ENCODE measurements around the gene UMAD1.

UMAD1 gene

GRCh38 chr7:7718492-7718891, 77.9 kb downstream of the UMAD1 start, which contains the start of gene RPA3:
RPA3 (minus strand) TSS chr7:7718607; CDS start chr7:7640418, 78,189 bp downstream.
- no peaks in the 10 kb centered on the region for H3K27me3 ChIP-seq
- H3K9ac ChIP-seq, result no peak within 1 kb of the TSS
- peaks cover 21 to 39% (median 29%) of the 10 kb centered on the region in 11 experiments for H3K9me3 ChIP-seq (replicated peaks in 1 of 11)
- H3K4me3 ChIP-seq, result no peak within 1 kb of the TSS
- H3K4me2 ChIP-seq, result peak within 1 kb of the TSS in 10 of 11 experiments; percentile 13 to 55 (median 42); a peak in 17 of 22 replicates
- TF ChIP-seq Cebpa-rat (IDR thresholded peaks at IDR 0.05), result no peak
- H3K4me1 ChIP-seq, result peaks cover 4 to 25% (median 18%) of the 10 kb centered on the region in 10 experiments; a peak in 18 of 20 replicates
- no peaks in the 10 kb centered on the region for H4K20me1 ChIP-seq
- H3K36me3 ChIP-seq, result peaks cover 0 to 12% (median 0%) of the 10 kb centered on the region in 11 experiments; a peak in 3 of 22 replicates
- peak within 1 kb of the TSS in 6 of 11 experiments; percentile 4 to 70 (median 42); a peak in 9 of 22 replicates for H3K27ac ChIP-seq

- H4K20me1 ChIP-seq, result no peaks in the 10 kb centered on the region
- peak overlapping the region in 10 of 11 experiments; percentile 3 to 55 (median 42); a peak in 17 of 22 replicates for H3K4me2 ChIP-seq
- peaks cover 0 to 12% (median 0%) of the 10 kb centered on the region in 11 experiments; a peak in 3 of 22 replicates for H3K36me3 ChIP-seq
- no peak overlapping the region for H3K9ac ChIP-seq
- peaks cover 21 to 42% (median 29%) of the 10 kb centered on the region in 11 experiments for H3K9me3 ChIP-seq (replicated peaks in 1 of 11)
- H3K27ac ChIP-seq, result peak overlapping the region in 6 of 11 experiments; percentile 4 to 70 (median 52); a peak in 9 of 22 replicates
- H3K4me3 ChIP-seq, result no peak overlapping the region
- H3K4me1 ChIP-seq, result peaks cover 4 to 25% (median 16%) of the 10 kb centered on the region in 10 experiments; a peak in 18 of 20 replicates
- peak in 5 of 11 experiments; percentile 20 to 85 (median 78); a peak in 7 of 22 replicates for TF ChIP-seq Cebpa-rat (IDR thresholded peaks at IDR 0.05)
- no peaks in the 10 kb centered on the region for H3K27me3 ChIP-seq
These were observed 78.7 kb downstream of the UMAD1 start for GRCh38 chr7:7719236-7719635.

- TF ChIP-seq Cebpa-rat (IDR thresholded peaks at IDR 0.05), result no peak
- H4K20me1 ChIP-seq, result no peaks in the 10 kb centered on the region
- peak overlapping the region in 4 of 11 experiments; percentile 9 to 70 (median 54); a peak in 6 of 22 replicates for H3K27ac ChIP-seq
- H3K4me2 ChIP-seq, result peak overlapping the region in 1 of 11 experiments; percentile 43; a peak in 4 of 22 replicates
- H3K4me3 ChIP-seq, result no peak overlapping the region
- peaks cover 0 to 12% (median 0%) of the 10 kb centered on the region in 11 experiments; a peak in 4 of 22 replicates for H3K36me3 ChIP-seq
- H3K4me1 ChIP-seq, result peaks cover 4 to 25% (median 16%) of the 10 kb centered on the region in 10 experiments; a peak in 18 of 20 replicates
- H3K9ac ChIP-seq, result no peak overlapping the region
- H3K27me3 ChIP-seq, result no peaks in the 10 kb centered on the region
- H3K9me3 ChIP-seq (replicated peaks in 1 of 11), result peaks cover 21 to 42% (median 29%) of the 10 kb centered on the region in 11 experiments
These were observed 79.6 kb downstream of the UMAD1 start for GRCh38 chr7:7720193-7720592.

GRCh38 chr7:7720750-7721621, 80.4 kb downstream of the UMAD1 start:
- Histone ChIP-seq H3K9ac (no peak overlapping the region), H3K27ac (no peak overlapping the region; a peak in 1 of 22 replicates), H3K36me3 (peaks cover 0 to 12% (median 0%) of the 10 kb centered on the region in 11 experiments; a peak in 4 of 22 replicates), H3K4me1 (peaks cover 4 to 25% (median 16%) of the 10 kb centered on the region in 10 experiments; a peak in 18 of 20 replicates), H3K9me3 (replicated peaks in 1 of 11) (peaks cover 23 to 44% (median 31%) of the 10 kb centered on the region in 11 experiments), H3K27me3 (no peaks in the 10 kb centered on the region), H4K20me1 (no peaks in the 10 kb centered on the region), H3K4me3 (no peak overlapping the region), H3K4me2 (no peak overlapping the region)
- no peak for TF ChIP-seq Cebpa-rat (IDR thresholded peaks at IDR 0.05)

GRCh38 chr7:7731732-7732131, 91.2 kb downstream of the UMAD1 start:
- TF ChIP-seq Cebpa-rat (IDR thresholded peaks at IDR 0.05), result no peak
- Histone ChIP-seq H3K9me3 (replicated peaks in 1 of 11) (peaks cover 1 to 17% (median 15%) of the 10 kb centered on the region in 11 experiments; a peak in 20 of 22 replicates), H3K4me2 (no peak overlapping the region), H3K27me3 (no peaks in the 10 kb centered on the region), H4K20me1 (no peaks in the 10 kb centered on the region), H3K27ac (no peak overlapping the region), H3K36me3 (peaks cover 0 to 2% (median 0%) of the 10 kb centered on the region in 11 experiments; a peak in 1 of 22 replicates), H3K4me3 (no peak overlapping the region), H3K9ac (no peak overlapping the region), H3K4me1 (peaks cover 0 to 28% (median 9%) of the 10 kb centered on the region in 10 experiments; a peak in 8 of 20 replicates)

- peaks cover 0 to 9% (median 6%) of the 10 kb centered on the region in 11 experiments; a peak in 8 of 22 replicates for H3K9me3 ChIP-seq (replicated peaks in 1 of 11)
- H3K9ac ChIP-seq, result no peak overlapping the region
- no peak for TF ChIP-seq Cebpa-rat (IDR thresholded peaks at IDR 0.05)
- H3K4me1 ChIP-seq, result peaks cover 0 to 32% (median 9%) of the 10 kb centered on the region in 10 experiments; a peak in 8 of 20 replicates
- H3K27ac ChIP-seq, result no peak overlapping the region
- H3K4me3 ChIP-seq, result no peak overlapping the region
- H3K36me3 ChIP-seq, result no peaks in the 10 kb centered on the region
- no peak overlapping the region for H3K4me2 ChIP-seq
- no peaks in the 10 kb centered on the region for H4K20me1 ChIP-seq
- H3K27me3 ChIP-seq, result no peaks in the 10 kb centered on the region
These were observed 92.2 kb downstream of the UMAD1 start for GRCh38 chr7:7732621-7733281.

GRCh38 chr7:7736671-7737070, 96.1 kb downstream of the UMAD1 start:
- H3K4me2 ChIP-seq, result peak overlapping the region in 3 of 11 experiments; percentile 5 to 31 (median 11); a peak in 4 of 22 replicates
- TF ChIP-seq Cebpa-rat (IDR thresholded peaks at IDR 0.05), result no peak
- no peak overlapping the region for H3K9ac ChIP-seq
- H3K27ac ChIP-seq, result no peak overlapping the region
- H3K4me3 ChIP-seq, result no peak overlapping the region
- H3K36me3 ChIP-seq, result no peaks in the 10 kb centered on the region
- H3K9me3 ChIP-seq (replicated peaks in 1 of 11), result no peaks in the 10 kb centered on the region
- H3K27me3 ChIP-seq, result no peaks in the 10 kb centered on the region
- no peaks in the 10 kb centered on the region for H4K20me1 ChIP-seq
- H3K4me1 ChIP-seq, result peaks cover 0 to 50% (median 23%) of the 10 kb centered on the region in 10 experiments; a peak in 11 of 20 replicates

- H3K36me3 ChIP-seq, result no peaks in the 10 kb centered on the region
- peaks cover 0 to 50% (median 23%) of the 10 kb centered on the region in 10 experiments; a peak in 11 of 20 replicates for H3K4me1 ChIP-seq
- no peak overlapping the region for H3K27ac ChIP-seq
- H3K27me3 ChIP-seq, result no peaks in the 10 kb centered on the region
- H4K20me1 ChIP-seq, result no peaks in the 10 kb centered on the region
- no peaks in the 10 kb centered on the region for H3K9me3 ChIP-seq (replicated peaks in 1 of 11)
- H3K9ac ChIP-seq, result no peak overlapping the region
- no peak overlapping the region for H3K4me3 ChIP-seq
- H3K4me2 ChIP-seq, result no peak overlapping the region
- no peak for TF ChIP-seq Cebpa-rat (IDR thresholded peaks at IDR 0.05)
These were observed 97.1 kb downstream of the UMAD1 start for GRCh38 chr7:7737674-7738073.

All from BLaER1 treated with 17β-estradiol and CSF1 and Interleukin-3, amounts not matched to agents 10 nM and 100 nM (cell line).